ENCODE measurements around the gene ARHGAP45.

GRCh38 chr19:1042689-1043511 lies 24.1 kb upstream of the ARHGAP45 start:
- no peak for TF ChIP-seq REST (IDR thresholded peaks at IDR 0.05; ENCODE audit: insufficient read depth in 1 of 2, low read depth in 2 of 2, low read length in 2 of 2)
- no peak for TF ChIP-seq TAF1 (IDR thresholded peaks at IDR 0.05; ENCODE audit: borderline replicate concordance, insufficient read depth, low read length)
- no peak for TF ChIP-seq POLR2AphosphoS5 (IDR thresholded peaks at IDR 0.05; ENCODE audit: low read depth, low read length)
- no peak for TF ChIP-seq SIN3A (IDR thresholded peaks at IDR 0.05; ENCODE audit: borderline replicate concordance, insufficient read depth, low read length)
- TF ChIP-seq FOXP2 (optimal IDR thresholded peaks at IDR 0.05; ENCODE audit: borderline replicate concordance, extremely low read depth, extremely low read length, insufficient read depth): no peak
